ENCODE data around the gene TTC27. TPM values are rescaled to one million over a fixed set of nuclear protein-coding genes. Genes with fewer than 3 reads are reported as not detected.

TTC27 gene
- polyA plus RNA-seq (2011; rRNA removed) (23.5 and 28.9 TPM in 2 replicates), polyA minus RNA-seq (2011; rRNA and poly(A)+ RNA removed) (26.5 and 38.3 TPM in 2 replicates)

GRCh38 chr2:32627814-32628579 is at the start of gene TTC27:
Gene TTC27, plus strand, starts transcription at chr2:32628050. Its CDS starts 243 bp downstream, at chr2:32628293.
- CTCF ChIA-PET, result no interaction called here
- POLR2A ChIA-PET, result no interaction called here
- TF ChIP-seq CTCF (IDR thresholded peaks at IDR 0.05; ENCODE audit: low read depth, low read length), result no peak

GRCh38 chr2:32591669-32592463 is 36.0 kb upstream of the TTC27 start:
- ChIA-PET CTCF (no interaction called here), POLR2A (no interaction called here)
- DNase-seq (ENCODE audit: low read depth, low spot score), result no peak
- H3K27ac ChIP-seq (ENCODE audit: low read depth, low read length), result no peak overlapping the region
- H3K27me3 ChIP-seq (ENCODE audit: control insufficient read depth, insufficient read depth, low read length), result no peaks in the 10 kb centered on the region
- no peaks in the 10 kb centered on the region for H3K9me3 ChIP-seq (ENCODE audit: control insufficient read depth, insufficient read depth, low read length)
- no peak overlapping the region for H3K4me3 ChIP-seq (ENCODE audit: low read depth, low read length)
- no peak for TF ChIP-seq CTCF (IDR thresholded peaks at IDR 0.05; ENCODE audit: low read depth, low read length)

More at GRCh38 chr2:32627814-32628579, at the start of gene TTC27:
- Histone ChIP-seq H3K9me3 (ENCODE audit: control insufficient read depth, insufficient read depth, low read length) (no peaks in the 10 kb centered on the region), H3K27me3 (ENCODE audit: control insufficient read depth, insufficient read depth, low read length) (no peaks in the 10 kb centered on the region), H3K27ac (ENCODE audit: low read depth, low read length) (peak within 1 kb of the TSS; percentile 11), H3K4me3 (ENCODE audit: low read depth, low read length) (peak within 1 kb of the TSS; percentile 98)
- DNase-seq (ENCODE audit: low read depth, low spot score), result peak; percentile 86

GRCh38 chr2:32594573-32594972 is 33.3 kb upstream of the TTC27 start:
- Histone ChIP-seq H3K27me3 (ENCODE audit: control insufficient read depth, insufficient read depth, low read length) (no peaks in the 10 kb centered on the region), H3K4me3 (ENCODE audit: low read depth, low read length) (no peak overlapping the region)
- CTCF ChIA-PET, result no interaction called here

GRCh38 chr2:32611366-32611765 is 16.5 kb upstream of the TTC27 start:
- CTCF ChIA-PET, result interaction anchor here (1.5 kb wide), 1 partner anchor 9 kb away, joined by 4 read pairs; no protein-coding TSS in a partner anchor
- Histone ChIP-seq H3K4me3 (ENCODE audit: low read depth, low read length) (no peak overlapping the region), H3K27me3 (ENCODE audit: control insufficient read depth, insufficient read depth, low read length) (no peaks in the 10 kb centered on the region), H3K27ac (ENCODE audit: low read depth, low read length) (no peak overlapping the region), H3K9me3 (ENCODE audit: control insufficient read depth, insufficient read depth, low read length) (no peaks in the 10 kb centered on the region)
- TF ChIP-seq CTCF (IDR thresholded peaks at IDR 0.05; ENCODE audit: low read depth, low read length), result no peak
- POLR2A ChIA-PET, result no interaction called here
- no peak for DNase-seq (ENCODE audit: low read depth, low spot score)

More at GRCh38 chr2:32594573-32594972, 33.3 kb upstream of the TTC27 start:
- POLR2A ChIA-PET, result no interaction called here
- Histone ChIP-seq H3K9me3 (ENCODE audit: control insufficient read depth, insufficient read depth, low read length) (no peaks in the 10 kb centered on the region), H3K27ac (ENCODE audit: low read depth, low read length) (no peak overlapping the region)
- no peak for DNase-seq (ENCODE audit: low read depth, low spot score)
- TF ChIP-seq CTCF (IDR thresholded peaks at IDR 0.05; ENCODE audit: low read depth, low read length), result no peak

GRCh38 chr2:32611771-32612170 is 16.1 kb upstream of the TTC27 start:
- DNase-seq (ENCODE audit: low read depth, low spot score), result no peak
- ChIA-PET CTCF (interaction anchor here (1.5 kb wide), 1 partner anchor 9 kb away, joined by 4 read pairs; no protein-coding TSS in a partner anchor), POLR2A (no interaction called here)
- Histone ChIP-seq H3K9me3 (ENCODE audit: control insufficient read depth, insufficient read depth, low read length) (no peaks in the 10 kb centered on the region), H3K27me3 (ENCODE audit: control insufficient read depth, insufficient read depth, low read length) (no peaks in the 10 kb centered on the region), H3K27ac (ENCODE audit: low read depth, low read length) (no peak overlapping the region), H3K4me3 (ENCODE audit: low read depth, low read length) (no peak overlapping the region)
- TF ChIP-seq CTCF (IDR thresholded peaks at IDR 0.05; ENCODE audit: low read depth, low read length), result no peak
